B cell (primary cell): Measurements from ENCODE around the gene PCSK2. TPM values are rescaled to one million over a fixed set of nuclear protein-coding genes. Genes with fewer than 3 reads are reported as not detected.

Experiments used
- ATAC-seq: fragments of 200-7000 bp; cut with Tn5 transposase; one replicate; pipeline ENCODE4 v1.10.0; 2021; ENCODE audit warnings: low read depth, mild to moderate bottlenecking, moderate number of reproducible peaks, moderate library complexity
- CTCF ChIA-PET: fragments of 350-600 bp; sonication (Branson Sonifier 250); formaldehyde crosslinking; loops from one replicate; lab custom pipeline; 2021; ENCODE audit warnings: antibody characterized with exemption, inconsistent platforms; lab: Charles Lee
- POLR2A ChIA-PET: fragments of 350-600 bp; sonication (Branson Sonifier 250); formaldehyde crosslinking; loops from one replicate; lab custom pipeline; 2021; ENCODE audit warnings: antibody characterized with exemption; lab: Charles Lee
- DNase-seq: peaks from one replicate; pipeline ENCODE4 v3.0.0; 2013
- H2AFZ ChIP-seq: 2 replicates; pipeline ENCODE4 v1.6.1; 2012; ENCODE audit warnings: mild to moderate bottlenecking, low read depth, low read length; ENCODE audit not compliant: insufficient read depth, poor library complexity, severe bottlenecking
- H3K27ac ChIP-seq, 2 donors: 1 replicate in 1 of 2; 2 replicates in 1 of 2; pipeline ENCODE4 v1.5.1; 2012 to 2013; ENCODE audit warnings: low read length in 2 of 2, mild to moderate bottlenecking in 2 of 2, moderate library complexity in 1 of 2
- H3K27me3 ChIP-seq, 4 experiments: fragments of 200-600 bp in 1 of 4; sonication (generic) in 1 of 4; replicated peaks in 1 of 4; 1 replicate in 2 of 4; 2 replicates in 2 of 4; pipeline versions ENCODE4 v1.6.1 to v1.7.0; 2013 to 2016; ENCODE audit warnings: low read length in 3 of 4, mild to moderate bottlenecking in 2 of 4, mixed read lengths in 1 of 4, moderate library complexity in 1 of 4; ENCODE audit not compliant: insufficient read depth in 4 of 4, control insufficient read depth in 3 of 4; ENCODE audit errors: control extremely low read depth in 1 of 4
- H3K36me3 ChIP-seq, 2 experiments: replicated peaks in 1 of 2; 1 replicate in 1 of 2; 2 replicates in 1 of 2; pipeline versions ENCODE4 v1.6.1 to v1.7.1; 2013; ENCODE audit warnings: low read length in 1 of 2; ENCODE audit not compliant: insufficient read depth in 2 of 2, control insufficient read depth in 1 of 2; ENCODE audit errors: control extremely low read depth in 1 of 2, extremely low read depth in 1 of 2
- H3K4me1 ChIP-seq, 2 donors: fragments of 200-600 bp in 1 of 2; sonication (generic) in 1 of 2; 1 replicate in 1 of 2; 2 replicates in 1 of 2; pipeline versions ENCODE4 v1.5.1 to v1.6.1; 2013 to 2017; ENCODE audit warnings: low read length in 2 of 2; ENCODE audit not compliant: control insufficient read depth in 2 of 2, insufficient read depth in 2 of 2
- H3K4me2 ChIP-seq: replicated peaks from 2 replicates; pipeline ENCODE3; 2012; ENCODE audit warnings: mild to moderate bottlenecking, low read depth, low read length; ENCODE audit not compliant: poor library complexity, severe bottlenecking
- H3K4me3 ChIP-seq, 5 experiments: fragments of 200-600 bp in 1 of 5; sonication (generic) in 1 of 5; 1 replicate in 3 of 5; 2 replicates in 2 of 5; pipeline versions ENCODE4 v1.5.1 to v1.7.0; 2011 to 2016; ENCODE audit warnings: low read length in 4 of 5, mild to moderate bottlenecking in 4 of 5, low read depth in 2 of 5, control low read depth in 1 of 5, moderate library complexity in 1 of 5; ENCODE audit not compliant: insufficient read depth in 1 of 5; ENCODE audit errors: control extremely low read depth in 1 of 5, extremely low read depth in 1 of 5
- H3K79me2 ChIP-seq: fragments of 200-600 bp; sonication (generic); one replicate; pipeline ENCODE4 v1.6.0; 2016; ENCODE audit warnings: low read length; ENCODE audit not compliant: control insufficient read depth, insufficient read depth
- H3K9ac ChIP-seq: fragments of 200-600 bp; sonication (generic); 2 replicates; pipeline ENCODE4 v1.6.1; 2017; ENCODE audit warnings: mild to moderate bottlenecking, low read length, moderate library complexity
- H3K9me3 ChIP-seq, 3 donors: one replicate each; pipeline versions ENCODE4 v1.6.1 to v1.7.1; 2013; ENCODE audit warnings: low read length in 2 of 3; ENCODE audit not compliant: control insufficient read depth in 2 of 3, insufficient read depth in 1 of 3; ENCODE audit errors: control extremely low read depth in 1 of 3
- H4K20me1 ChIP-seq: 2 replicates; pipeline ENCODE4 v1.6.0; 2012; ENCODE audit warnings: mild to moderate bottlenecking, low read length; ENCODE audit not compliant: insufficient read depth, control insufficient read depth, poor library complexity, severe bottlenecking
- H3K27ac Mint-ChIP-seq: one replicate; pipeline ENCODE4 v1.8.0; 2021; ENCODE audit warnings: mixed read lengths
- H3K27me3 Mint-ChIP-seq: one replicate; pipeline ENCODE4 v1.8.0; 2021; ENCODE audit warnings: mixed read lengths
- H3K4me1 Mint-ChIP-seq: one replicate; pipeline ENCODE4 v1.8.0; 2021; ENCODE audit warnings: mixed read lengths
- H3K4me3 Mint-ChIP-seq: one replicate; pipeline ENCODE4 v1.8.0; 2021; ENCODE audit warnings: mixed read lengths
- H3K9me3 Mint-ChIP-seq: one replicate; pipeline ENCODE4 v1.8.0; 2022; ENCODE audit warnings: mixed read lengths; ENCODE audit not compliant: insufficient read depth
- CTCF ChIP-seq: fragments of 200-600 bp; IDR thresholded peaks from one replicate; pipeline ENCODE4 v1.8.0; 2022; ENCODE audit warnings: antibody characterized with exemption, mild to moderate bottlenecking
- EZH2 ChIP-seq: IDR thresholded peaks from 2 replicates; pipeline ENCODE4 v1.6.1; 2012; ENCODE audit warnings: borderline replicate concordance, low read depth, mild to moderate bottlenecking, moderate library complexity, low read length; ENCODE audit not compliant: insufficient read depth, poor library complexity, severe bottlenecking
- WGBS: methylation state at CpG from one replicate; pipeline ENCODE4 v1.1.5; 2013; ENCODE audit warnings: missing lambda C conversion rate; ENCODE audit not compliant: insufficient coverage; 5-methylcytosine and 5-hydroxymethylcytosine counted together
- intact Hi-C: fragments of 100-400 bp; cut with micrococcal nuclease; formaldehyde crosslinking; loops from one replicate; pipeline ENCODE4 v1.10.0; 2022
- polyA plus RNA-seq: library from polyadenylated mRNA; depleted of rRNA; stranded (reverse); fragments of >200 nt; gene quantifications from 2 replicates; pipeline ENCODE4 v1.2.3, GENCODE V29; 2012
- total RNA-seq, 2 donors: library from RNA; stranded (reverse); fragments of 120-200 nt in 1 of 2; gene quantifications; 1 replicate in 1 of 2; 2 replicates in 1 of 2; pipeline versions ENCODE4 v1.2.3 to v1.2.4, GENCODE V29; 2013 to 2022

PCSK2 gene
- total and polyA plus RNA-seq, 2 donors (not counting 1 experiment from before 2014, with no cell fraction given): not detected

- no peak overlapping the region for H3K4me3 Mint-ChIP-seq
- Histone ChIP-seq H3K79me2 (no peaks in the 10 kb centered on the region), H4K20me1 (no peaks in the 10 kb centered on the region), H3K9me3 (no peaks in the 10 kb centered on the region), H2AFZ (no peak overlapping the region), H3K27ac (no peak overlapping the region), H3K27me3 (peaks cover 0 to 5% (median 1%) of the 10 kb centered on the region in 4 experiments), H3K9ac (no peak overlapping the region), H3K4me2 (no peak overlapping the region), H3K4me1 (no peaks in the 10 kb centered on the region), H3K36me3 (no peaks in the 10 kb centered on the region), H3K4me3 (no peak overlapping the region)
- peaks cover 32% of the 10 kb centered on the region for H3K27me3 Mint-ChIP-seq
- no peak for ATAC-seq
- TF ChIP-seq CTCF: no peak
- no peak for TF ChIP-seq EZH2
- H3K27ac Mint-ChIP-seq: no peak overlapping the region
- WGBS: no CpG with 5 or more reads among the region's 2 CpGs
- no peak for DNase-seq
- intact Hi-C loops: no loop called here
- H3K9me3 Mint-ChIP-seq: peaks cover 3% of the 10 kb centered on the region
- POLR2A ChIA-PET: no interaction called here
- CTCF ChIA-PET: no interaction called here
- H3K4me1 Mint-ChIP-seq: peaks cover 4% of the 10 kb centered on the region
These were observed 233.3 kb downstream of the PCSK2 start for GRCh38 chr20:17460119-17460518.

GRCh38 chr20:17461941-17462340 is 235.1 kb downstream of the PCSK2 start:
- TF ChIP-seq EZH2 (no peak), CTCF (no peak)
- H3K27ac Mint-ChIP-seq: no peak overlapping the region
- peaks cover 21% of the 10 kb centered on the region for H3K27me3 Mint-ChIP-seq
- intact Hi-C loops: no loop called here
- DNase-seq (no peak), ATAC-seq (no peak)
- POLR2A ChIA-PET: no interaction called here
- Histone ChIP-seq H3K27me3 (peaks cover 0 to 5% (median 1%) of the 10 kb centered on the region in 4 experiments), H3K4me2 (no peak overlapping the region), H3K4me3 (no peak overlapping the region), H3K36me3 (no peaks in the 10 kb centered on the region), H3K4me1 (no peaks in the 10 kb centered on the region), H3K9ac (no peak overlapping the region), H3K9me3 (no peaks in the 10 kb centered on the region), H2AFZ (no peak overlapping the region), H3K27ac (no peak overlapping the region), H3K79me2 (no peaks in the 10 kb centered on the region), H4K20me1 (no peaks in the 10 kb centered on the region)
- H3K4me3 Mint-ChIP-seq: no peak overlapping the region
- CTCF ChIA-PET: no interaction called here
- H3K4me1 Mint-ChIP-seq: peaks cover 4% of the 10 kb centered on the region
- peaks cover 3% of the 10 kb centered on the region for H3K9me3 Mint-ChIP-seq
- 67% methylated on average over 2 of the region's 3 CpGs for WGBS
